WERI-Rb-1 (cell line): ENCODE data around the gene TOP2A.

ENCODE experiments used
- DNase-seq: peaks from one replicate; pipeline ENCODE4 v3.0.0-alpha.2; 2020
- H3K27ac ChIP-seq: fragments of 250-450 bp; sonication (Bioruptor Pico); 2 replicates; pipeline ENCODE4 v1.5.1; 2020; ENCODE audit warnings: mild to moderate bottlenecking, moderate library complexity
- H3K27me3 ChIP-seq: fragments of 250-450 bp; sonication (Bioruptor Pico); 2 replicates; pipeline ENCODE4 v1.5.1; 2021; ENCODE audit warnings: mild to moderate bottlenecking, low read depth, moderate library complexity; ENCODE audit not compliant: insufficient read depth, severe bottlenecking
- H3K36me3 ChIP-seq: fragments of 250-450 bp; sonication (Bioruptor Pico); 2 replicates; pipeline ENCODE4 v1.5.1; 2020; ENCODE audit warnings: mild to moderate bottlenecking, moderate library complexity
- H3K4me3 ChIP-seq: 2 replicates; pipeline ENCODE4 v1.5.1; 2011; ENCODE audit warnings: low read depth, mild to moderate bottlenecking, control low read depth, low read length
- H3K9me3 ChIP-seq: fragments of 250-450 bp; sonication (Bioruptor Pico); 2 replicates; pipeline ENCODE4 v1.5.1; 2021; ENCODE audit warnings: mild to moderate bottlenecking, moderate library complexity; ENCODE audit not compliant: severe bottlenecking
- CTCF ChIP-seq: IDR thresholded peaks from 2 replicates; pipeline ENCODE4 v1.5.1; 2011; ENCODE audit warnings: low read depth, mild to moderate bottlenecking, control low read depth, inconsistent platforms, low read length

Gene TOP2A

GRCh38 chr17:40453881-40454612 lies 36.4 kb upstream of the TOP2A start:
- no peak for DNase-seq

GRCh38 chr17:40452921-40453378 lies 35.3 kb upstream of the TOP2A start:
- no peaks in the 10 kb centered on the region for H3K27me3 ChIP-seq
- no peak for TF ChIP-seq CTCF
- H3K4me3 ChIP-seq = no peak overlapping the region
- no peaks in the 10 kb centered on the region for H3K9me3 ChIP-seq
- DNase-seq = no peak
- peaks cover 50% of the 10 kb centered on the region for H3K36me3 ChIP-seq
- H3K27ac ChIP-seq = no peak overlapping the region

More at GRCh38 chr17:40453881-40454612, 36.4 kb upstream of the TOP2A start:
- Histone ChIP-seq H3K27me3 (no peaks in the 10 kb centered on the region), H3K9me3 (no peaks in the 10 kb centered on the region), H3K27ac (no peak overlapping the region), H3K4me3 (no peak overlapping the region), H3K36me3 (peaks cover 52% of the 10 kb centered on the region)
- TF ChIP-seq CTCF = no peak

- Histone ChIP-seq H3K4me3 (no peak overlapping the region), H3K9me3 (no peaks in the 10 kb centered on the region), H3K27ac (no peak overlapping the region), H3K27me3 (no peaks in the 10 kb centered on the region), H3K36me3 (peaks cover 44% of the 10 kb centered on the region)
- TF ChIP-seq CTCF = no peak
- no peak for DNase-seq
These were observed 34.6 kb upstream of the TOP2A start for GRCh38 chr17:40452216-40452787.

GRCh38 chr17:40451420-40451819 lies 33.7 kb upstream of the TOP2A start:
- DNase-seq = no peak
- Histone ChIP-seq H3K27me3 (no peaks in the 10 kb centered on the region), H3K27ac (no peak overlapping the region), H3K4me3 (no peak overlapping the region), H3K36me3 (peaks cover 35% of the 10 kb centered on the region), H3K9me3 (no peaks in the 10 kb centered on the region)
- TF ChIP-seq CTCF = no peak

GRCh38 chr17:40450175-40450574 lies 32.5 kb upstream of the TOP2A start:
- H3K27me3 ChIP-seq = no peaks in the 10 kb centered on the region
- DNase-seq = peak; percentile 76
- peak; percentile 73 for TF ChIP-seq CTCF
- no peaks in the 10 kb centered on the region for H3K9me3 ChIP-seq
- H3K27ac ChIP-seq = no peak overlapping the region
- peaks cover 27% of the 10 kb centered on the region for H3K36me3 ChIP-seq
- no peak overlapping the region for H3K4me3 ChIP-seq
